ENCODE results near the gene SLC20A1.
"Not testable (repeated sequence)": the region's sequence is repeated elsewhere in the genome, so short reads cannot be mapped to it uniquely, and the experiment has no call there.

SLC20A1 gene

DNA sequence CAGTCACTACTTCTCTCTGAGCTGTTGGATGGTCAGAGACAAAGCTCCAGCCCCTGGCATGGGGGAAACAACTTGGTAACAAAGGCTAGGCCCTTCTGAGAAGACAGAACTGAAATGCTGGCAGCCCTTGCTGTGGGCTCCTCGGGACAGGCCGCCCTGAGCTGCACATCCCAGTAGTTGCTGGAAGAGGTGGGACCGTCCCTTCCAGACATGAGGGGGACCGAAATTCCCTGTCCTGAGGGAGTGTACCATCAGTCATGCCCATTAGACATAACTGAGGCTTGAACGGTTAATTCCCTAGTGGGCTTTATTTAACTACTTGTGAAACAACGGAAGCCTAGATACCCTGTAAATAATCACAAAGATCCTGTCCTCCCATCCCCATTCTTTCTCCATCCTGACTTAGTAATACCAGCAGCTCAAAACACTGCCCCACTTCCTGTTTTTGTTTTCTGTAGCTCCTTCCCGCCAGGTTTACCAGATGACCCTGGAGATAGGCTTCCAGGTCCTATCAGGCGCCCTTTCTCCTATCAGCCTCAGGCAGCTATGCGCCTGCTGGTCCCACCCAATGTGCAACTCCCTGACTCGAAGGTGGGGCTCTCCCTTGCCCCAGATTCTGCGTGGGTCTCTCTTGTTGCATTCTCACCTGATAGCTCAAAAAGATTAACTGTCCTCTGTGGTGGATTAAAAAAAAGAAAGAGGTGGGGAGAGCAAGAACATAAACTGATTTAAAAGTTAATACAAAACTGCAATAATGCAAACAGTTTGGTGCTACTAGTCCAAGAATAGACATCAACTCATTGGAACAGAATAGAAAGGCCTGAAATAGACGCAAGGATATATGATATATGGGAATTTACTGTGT, 38.0 kb downstream of the SLC20A1 start:
- DNase-seq (ENCODE audit: low spot score) = no peak

GRCh38 chr2:112684415-112684775, 38.7 kb downstream of the SLC20A1 start:
- no peak for DNase-seq (ENCODE audit: low spot score)

DNA sequence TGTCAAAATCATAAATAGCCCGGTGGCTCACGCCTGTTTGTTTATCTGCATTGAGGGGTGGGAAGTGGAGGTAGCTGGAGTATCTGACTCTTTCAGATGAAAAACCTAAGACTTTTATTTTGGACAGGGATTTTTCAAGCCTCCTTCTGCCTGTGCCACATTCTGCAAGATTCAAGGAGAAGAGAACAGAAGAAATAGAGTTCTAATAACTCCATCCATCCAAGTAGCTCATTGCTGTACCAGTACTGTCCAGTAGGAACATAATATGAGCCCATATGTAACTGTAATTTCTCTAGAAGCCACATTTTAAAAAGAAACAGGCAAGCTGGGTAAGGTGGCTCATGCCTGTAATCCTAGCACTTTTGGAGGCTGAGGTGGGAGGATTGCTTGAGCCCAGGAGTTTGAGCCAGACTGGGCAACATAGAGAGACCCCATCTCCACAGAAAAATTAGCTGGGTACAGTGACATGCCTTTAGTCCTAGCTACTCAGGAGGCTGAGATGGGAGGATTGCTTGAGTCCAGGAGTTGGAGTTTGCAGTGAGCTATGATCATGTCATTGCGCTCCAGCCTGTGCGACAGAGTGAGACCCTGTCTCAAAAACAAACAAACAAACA, 39.6 kb downstream of the SLC20A1 start:
- DNase-seq (ENCODE audit: low spot score) = no peak

- DNase-seq (ENCODE audit: low spot score) = no peak
Observed at GRCh38 chr2:112686348-112687217, 40.8 kb downstream of the SLC20A1 start.

DNA sequence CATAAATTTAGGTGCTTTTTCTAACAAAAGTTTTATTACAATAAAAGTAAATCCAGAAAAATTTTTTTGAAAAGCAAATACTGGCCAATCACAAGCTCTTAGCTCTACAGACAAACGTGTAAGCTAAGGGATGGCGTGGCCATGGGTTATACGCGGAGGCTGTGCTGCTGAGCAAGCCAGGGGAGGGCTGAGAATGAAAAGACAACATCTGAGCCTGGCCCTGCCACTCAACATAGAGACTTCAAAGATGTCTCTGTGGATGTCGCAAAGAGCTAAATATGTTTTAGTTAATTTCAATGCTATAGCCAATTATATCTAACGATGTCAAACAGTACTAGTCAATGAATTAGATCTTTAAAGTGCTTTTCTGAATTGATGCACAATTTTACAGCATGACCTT, 41.8 kb downstream of the SLC20A1 start:
- no peak for DNase-seq (ENCODE audit: low spot score)

DNA sequence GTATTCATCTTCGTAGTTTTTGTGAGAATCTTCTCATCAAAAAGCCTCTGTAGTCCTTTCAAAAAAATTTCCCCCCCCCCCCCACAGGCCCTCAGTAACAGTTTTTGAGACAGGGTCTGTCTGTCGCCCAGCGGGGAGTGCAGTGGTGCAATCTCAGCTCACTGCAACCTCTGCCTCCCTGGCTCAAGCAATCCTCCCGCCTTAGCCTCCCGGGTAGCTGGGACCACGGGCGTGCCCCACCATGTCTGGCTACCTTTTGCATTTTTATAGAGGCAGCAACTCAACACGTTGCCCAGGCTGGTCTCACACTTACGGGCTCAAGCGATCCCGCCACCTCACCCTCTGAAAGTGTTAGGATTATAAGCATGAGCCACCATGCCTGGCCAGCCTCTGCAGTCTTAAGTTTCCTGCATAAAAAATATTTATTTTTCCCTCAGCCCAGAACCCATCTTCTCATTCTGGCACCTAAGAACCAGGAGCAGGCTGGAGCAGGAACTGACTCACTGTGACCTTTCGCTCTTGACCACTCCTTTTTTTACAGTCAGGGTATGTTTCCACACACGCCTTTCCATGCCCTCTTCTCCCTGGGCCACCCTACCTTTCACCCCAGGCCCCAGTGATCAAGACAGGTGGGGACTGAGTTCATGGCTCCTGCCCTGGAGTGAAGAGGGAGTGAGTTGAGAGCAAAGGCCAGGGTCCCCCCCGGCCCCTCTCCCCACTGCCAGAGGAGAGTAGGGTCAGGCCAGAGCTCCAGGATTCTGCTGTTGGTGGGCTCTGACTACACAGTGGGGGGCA, 42.5 kb downstream of the SLC20A1 start:
- no peak for DNase-seq (ENCODE audit: low spot score)

DNA sequence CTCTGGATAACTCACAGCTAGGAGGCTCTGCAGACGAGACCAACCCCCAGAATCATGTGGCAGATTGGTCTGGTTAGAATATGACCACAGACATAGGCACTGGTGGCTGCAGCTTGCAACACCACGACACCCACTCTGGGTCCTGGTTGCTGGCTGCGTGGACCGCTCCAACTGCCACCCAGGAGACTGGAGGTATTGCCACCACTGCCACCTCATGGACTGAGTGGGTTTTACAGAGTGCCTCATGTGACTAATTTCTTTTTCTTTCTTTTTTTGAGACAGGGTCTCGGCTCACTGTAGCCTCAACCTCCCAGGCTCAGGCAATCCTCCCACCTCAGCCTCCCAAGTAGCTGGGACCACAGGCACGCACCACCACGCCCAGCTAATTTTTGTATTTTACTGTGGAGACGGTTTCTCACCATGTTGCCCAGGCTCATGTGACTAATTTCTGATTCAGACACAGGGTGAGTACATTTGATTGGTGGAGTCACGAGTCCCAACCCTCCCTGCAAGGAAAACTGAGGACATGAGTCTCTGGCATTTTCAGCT, 45.2 kb downstream of the SLC20A1 start:
- DNase-seq (ENCODE audit: low spot score) = peak; percentile 34

- DNase-seq (ENCODE audit: low spot score) = no peak
Observed at GRCh38 chr2:112691881-112692281, 46.1 kb downstream of the SLC20A1 start.

DNA sequence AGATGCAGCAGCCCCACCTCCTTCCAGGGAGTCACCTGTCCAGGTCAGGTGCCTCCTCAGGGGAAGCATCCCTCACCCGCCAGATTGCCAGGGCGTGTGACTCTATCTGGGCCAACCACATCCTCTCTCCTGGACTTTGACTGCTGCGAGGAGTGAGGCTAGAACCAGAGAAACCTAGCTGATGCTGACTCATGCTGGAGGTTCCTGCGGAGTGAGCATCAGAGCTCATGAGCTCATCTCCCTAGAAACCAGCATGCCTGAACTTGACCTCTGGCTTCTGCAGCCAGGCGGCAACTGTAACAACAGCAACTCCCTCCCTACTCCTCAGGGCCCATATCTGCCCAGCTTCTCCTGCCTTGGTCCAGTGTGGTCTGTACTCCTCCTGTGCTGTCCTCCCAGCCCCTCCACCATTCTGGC, 46.8 kb downstream of the SLC20A1 start:
- no peak for DNase-seq (ENCODE audit: low spot score)

DNA sequence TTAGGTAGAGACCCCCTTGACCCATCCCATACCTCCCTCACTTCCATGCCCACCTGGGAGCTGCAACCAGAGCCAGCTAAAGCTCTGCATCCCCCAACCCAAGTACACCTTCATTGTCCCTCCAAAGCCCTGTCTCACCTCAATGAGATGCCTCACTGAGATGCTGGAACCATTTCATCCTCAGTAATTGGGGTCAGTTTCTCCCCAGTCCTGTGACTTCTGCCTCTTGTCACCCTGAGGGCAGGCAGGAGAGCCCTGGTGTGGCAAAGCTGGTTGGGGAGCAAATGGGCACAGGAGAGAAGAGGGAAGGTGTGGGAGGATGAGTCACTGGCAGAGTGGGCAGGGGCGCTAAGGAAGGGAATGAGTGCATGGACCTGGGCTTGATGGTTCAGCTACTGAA, 47.2 kb downstream of the SLC20A1 start:
- DNase-seq (ENCODE audit: low spot score) = no peak

DNA sequence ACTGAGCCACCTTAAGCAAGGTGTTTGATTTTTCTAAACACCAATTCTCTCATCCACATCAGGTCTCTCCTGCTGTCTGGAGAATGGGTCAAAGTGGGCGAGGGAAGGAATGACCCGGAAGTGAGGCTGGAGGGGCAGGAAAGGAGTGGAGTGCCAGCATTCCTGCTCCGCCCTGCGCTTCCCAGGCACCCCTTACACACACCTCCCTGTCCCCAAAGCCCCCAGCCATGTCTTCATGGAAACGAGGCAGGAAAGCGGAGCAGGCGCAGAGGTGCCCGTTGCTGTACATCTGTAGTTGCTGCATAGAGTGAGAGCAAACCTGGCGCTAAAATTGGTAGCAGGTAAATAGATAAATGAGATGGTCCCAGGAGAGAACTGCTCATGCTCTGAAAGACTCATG, 47.9 kb downstream of the SLC20A1 start:
- DNase-seq (ENCODE audit: low spot score) = no peak

DNA sequence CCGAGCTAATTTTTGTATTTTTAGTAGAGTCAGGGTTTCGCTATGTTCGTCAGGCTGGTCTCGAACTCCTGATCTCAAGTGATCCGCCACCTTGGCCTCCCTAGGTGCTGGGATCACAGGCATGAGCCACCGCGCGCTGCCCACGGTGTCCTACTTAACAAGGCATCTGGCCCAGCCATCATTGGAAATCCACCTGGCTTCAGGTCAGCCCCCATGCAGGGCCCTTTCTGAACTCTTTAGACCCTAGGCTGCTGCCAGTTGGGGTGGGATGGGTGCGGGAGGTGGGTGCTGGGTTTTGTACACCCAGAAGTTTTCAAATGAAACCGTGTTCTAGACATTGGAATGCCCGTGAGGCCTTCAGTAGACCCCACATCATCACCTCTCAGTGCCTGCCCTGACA, 48.4 kb downstream of the SLC20A1 start:
- DNase-seq (ENCODE audit: low spot score) = no peak

- DNase-seq (ENCODE audit: low spot score) = no peak
Observed at GRCh38 chr2:112698834-112699515, 53.2 kb downstream of the SLC20A1 start.

- DNase-seq (ENCODE audit: low spot score) = no peak
Observed at GRCh38 chr2:112699984-112700667, 54.4 kb downstream of the SLC20A1 start.

- no peak for DNase-seq (ENCODE audit: low spot score)
Observed at GRCh38 chr2:112701052-112701451, 55.3 kb downstream of the SLC20A1 start.

DNA sequence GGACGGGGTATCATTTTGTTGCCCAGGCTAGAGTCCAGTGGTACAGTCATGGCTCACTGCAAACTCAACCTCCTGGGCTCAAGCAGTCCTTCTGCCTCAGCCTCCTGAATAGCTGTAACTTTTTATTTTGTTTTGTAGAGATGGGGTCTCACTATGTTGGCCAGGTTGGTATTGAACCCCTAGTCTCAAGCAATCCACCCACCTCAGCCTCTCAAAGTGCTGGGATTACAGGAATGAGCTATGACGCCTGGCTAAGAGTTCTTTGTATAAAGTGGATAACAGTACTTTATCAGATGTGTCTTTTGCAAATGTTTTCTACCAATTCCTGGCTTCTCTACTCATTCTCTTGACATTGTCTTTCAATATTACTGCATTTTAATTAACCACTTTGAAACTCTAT, 57.9 kb downstream of the SLC20A1 start:
- no peak for DNase-seq (ENCODE audit: low spot score)

- no peak for DNase-seq (ENCODE audit: low spot score)
Observed at GRCh38 chr2:112705575-112705974, 59.8 kb downstream of the SLC20A1 start.

GRCh38 chr2:112706170-112706664, 60.5 kb downstream of the SLC20A1 start:
- no peak for DNase-seq (ENCODE audit: low spot score)

- not testable (repeated sequence) for DNase-seq (ENCODE audit: low spot score)
Observed at GRCh38 chr2:112706947-112707346, 61.2 kb downstream of the SLC20A1 start.

- no peak for DNase-seq (ENCODE audit: low spot score)
Observed at GRCh38 chr2:112708968-112709367, 63.2 kb downstream of the SLC20A1 start.

Data from putamen (tissue), 1 donor.